IMR-90 (cell line): ENCODE data around the gene TBPL2.
"Not testable (repeated sequence)": the region's sequence is repeated elsewhere in the genome, so short reads cannot be mapped to it uniquely, and the experiment has no call there.

Experiments used
- MXI1 ChIP-seq: IDR thresholded peaks from 2 replicates; pipeline ENCODE4 v1.6.1; 2012; ENCODE audit warnings: low read depth, mild to moderate bottlenecking, low read length, moderate library complexity, borderline replicate concordance
- POLR2A ChIP-seq: IDR thresholded peaks from 2 replicates; pipeline ENCODE4 v1.6.1; 2012; ENCODE audit warnings: mild to moderate bottlenecking, low read depth, low read length
- SMC3 ChIP-seq: fragments of 150-350 bp; IDR thresholded peaks from 2 replicates; pipeline ENCODE4 v1.6.1; 2016; ENCODE audit warnings: low read depth, mild to moderate bottlenecking, antibody characterized with exemption, low read length, moderate library complexity
- TF ChIP-seq, protein P1 (sequence below): conservative IDR thresholded peaks from 2 replicates; pipeline ENCODE4 v1.5.1; 2012; ENCODE audit warnings: mild to moderate bottlenecking, low read depth, low read length, improper control_type of control experiment
- TF ChIP-seq, protein P2 (sequence below): fragments of 150-350 bp; IDR thresholded peaks from 2 replicates; pipeline ENCODE4 v1.6.1; 2017; ENCODE audit warnings: mild to moderate bottlenecking, antibody characterized with exemption, low read length, low read depth

DNA sequence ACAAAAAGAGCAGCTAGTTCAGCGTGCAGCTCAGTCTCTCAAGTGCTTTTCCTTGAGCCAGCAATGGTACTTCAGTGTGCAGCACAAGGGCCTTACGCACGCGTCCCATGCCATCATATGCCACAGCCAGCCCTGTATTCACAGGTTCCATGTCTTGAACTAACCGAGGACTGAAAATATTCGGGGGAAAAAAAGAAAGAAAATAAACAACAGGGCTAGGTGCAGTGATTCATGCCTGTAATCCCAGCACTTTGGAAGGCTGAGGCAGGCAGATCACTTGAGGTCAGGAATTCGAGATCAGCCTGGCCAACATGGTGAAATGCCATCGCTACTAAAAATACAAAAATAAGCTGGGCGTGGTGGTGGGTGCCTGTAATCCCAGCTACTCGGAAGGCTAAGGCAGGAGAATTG lies 57.4 kb downstream of the TBPL2 start:
- TF ChIP-seq SMC3, POLR2A, MXI1: not testable (repeated sequence)
- TF ChIP-seq, protein P1, sequence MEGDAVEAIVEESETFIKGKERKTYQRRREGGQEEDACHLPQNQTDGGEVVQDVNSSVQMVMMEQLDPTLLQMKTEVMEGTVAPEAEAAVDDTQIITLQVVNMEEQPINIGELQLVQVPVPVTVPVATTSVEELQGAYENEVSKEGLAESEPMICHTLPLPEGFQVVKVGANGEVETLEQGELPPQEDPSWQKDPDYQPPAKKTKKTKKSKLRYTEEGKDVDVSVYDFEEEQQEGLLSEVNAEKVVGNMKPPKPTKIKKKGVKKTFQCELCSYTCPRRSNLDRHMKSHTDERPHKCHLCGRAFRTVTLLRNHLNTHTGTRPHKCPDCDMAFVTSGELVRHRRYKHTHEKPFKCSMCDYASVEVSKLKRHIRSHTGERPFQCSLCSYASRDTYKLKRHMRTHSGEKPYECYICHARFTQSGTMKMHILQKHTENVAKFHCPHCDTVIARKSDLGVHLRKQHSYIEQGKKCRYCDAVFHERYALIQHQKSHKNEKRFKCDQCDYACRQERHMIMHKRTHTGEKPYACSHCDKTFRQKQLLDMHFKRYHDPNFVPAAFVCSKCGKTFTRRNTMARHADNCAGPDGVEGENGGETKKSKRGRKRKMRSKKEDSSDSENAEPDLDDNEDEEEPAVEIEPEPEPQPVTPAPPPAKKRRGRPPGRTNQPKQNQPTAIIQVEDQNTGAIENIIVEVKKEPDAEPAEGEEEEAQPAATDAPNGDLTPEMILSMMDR = not testable (repeated sequence)
- TF ChIP-seq, protein P2, sequence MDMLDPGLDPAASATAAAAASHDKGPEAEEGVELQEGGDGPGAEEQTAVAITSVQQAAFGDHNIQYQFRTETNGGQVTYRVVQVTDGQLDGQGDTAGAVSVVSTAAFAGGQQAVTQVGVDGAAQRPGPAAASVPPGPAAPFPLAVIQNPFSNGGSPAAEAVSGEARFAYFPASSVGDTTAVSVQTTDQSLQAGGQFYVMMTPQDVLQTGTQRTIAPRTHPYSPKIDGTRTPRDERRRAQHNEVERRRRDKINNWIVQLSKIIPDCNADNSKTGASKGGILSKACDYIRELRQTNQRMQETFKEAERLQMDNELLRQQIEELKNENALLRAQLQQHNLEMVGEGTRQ = not testable (repeated sequence)
